ENCODE data around the gene ARID3A. TPM values are rescaled to one million over a fixed set of nuclear protein-coding genes. Genes with fewer than 3 reads are reported as not detected.

ARID3A gene
- total RNA-seq, 1 experiment from 2014 or later, result 5.6 TPM

- H3K9ac ChIP-seq (ENCODE audit: low read length), result no peak overlapping the region
- TF ChIP-seq CTCF (conservative IDR thresholded peaks at IDR 0.05; ENCODE audit: low read depth, low read length), result 0 out of 2 replicates have a peak, but pooled peaks have one; percentile 21
- no peak for TF ChIP-seq EZH2 (IDR thresholded peaks at IDR 0.05; ENCODE audit: low read length, unreplicated experiment)
- no peaks in the 10 kb centered on the region for H3K9me3 ChIP-seq (ENCODE audit: low read length)
- ChIA-PET POLR2A (ENCODE audit: unreplicated experiment) (no interaction called here), CTCF (no interaction called here)
- no peak overlapping the region for H3K27ac ChIP-seq (ENCODE audit: low read length)
- DNase-seq (no peak), ATAC-seq (no peak)
- no peak overlapping the region for H3K4me3 ChIP-seq (ENCODE audit: low read length)
- peaks cover under 1% of the 10 kb centered on the region for H3K79me2 ChIP-seq (ENCODE audit: low read length)
- H3K9me2 ChIP-seq (replicated peaks; ENCODE audit: low read length), result no peaks in the 10 kb centered on the region
- no peaks in the 10 kb centered on the region for H3K4me1 ChIP-seq (ENCODE audit: insufficient read depth, low read length)
- H4K20me1 ChIP-seq (ENCODE audit: low read length), result no peaks in the 10 kb centered on the region
- H3K27me3 ChIP-seq (ENCODE audit: low read length), result no peaks in the 10 kb centered on the region
- no peaks in the 10 kb centered on the region for H3K36me3 ChIP-seq (ENCODE audit: low read depth, low read length)
- BruUV-seq (replicated peaks), result no TSS peak
- H3K4me2 ChIP-seq (ENCODE audit: low read length), result no peak overlapping the region
- H2AFZ ChIP-seq (ENCODE audit: low read length), result no peak overlapping the region
- intact Hi-C loops (cut with micrococcal nuclease), result no loop called here
- peaks cover 3% of the 10 kb centered on the region for H3F3A ChIP-seq (ENCODE audit: low read length, unreplicated experiment)
Measured at GRCh38 chr19:897442-898039, 28.3 kb upstream of the ARID3A start.

GRCh38 chr19:898663-899062, 27.2 kb upstream of the ARID3A start:
- CTCF ChIA-PET, result no interaction called here
- intact Hi-C loops (cut with micrococcal nuclease), result no loop called here
- BruUV-seq (replicated peaks), result no TSS peak
- Histone ChIP-seq H3K4me1 (ENCODE audit: insufficient read depth, low read length) (no peaks in the 10 kb centered on the region), H2AFZ (ENCODE audit: low read length) (no peak overlapping the region), H3K4me3 (ENCODE audit: low read length) (no peak overlapping the region), H3K9me3 (ENCODE audit: low read length) (no peaks in the 10 kb centered on the region), H3K79me2 (ENCODE audit: low read length) (0 out of 2 replicates have a peak, but pooled peaks cover 3% of the 10 kb centered on the region), H3K9ac (ENCODE audit: low read length) (no peak overlapping the region), H3K4me2 (ENCODE audit: low read length) (no peak overlapping the region), H3K9me2 (replicated peaks; ENCODE audit: low read length) (no peaks in the 10 kb centered on the region), H3F3A (ENCODE audit: low read length, unreplicated experiment) (peaks cover 2% of the 10 kb centered on the region), H3K36me3 (ENCODE audit: low read depth, low read length) (no peaks in the 10 kb centered on the region), H3K27me3 (ENCODE audit: low read length) (no peaks in the 10 kb centered on the region), H3K27ac (ENCODE audit: low read length) (no peak overlapping the region), H4K20me1 (ENCODE audit: low read length) (no peaks in the 10 kb centered on the region)
- ATAC-seq (no peak), DNase-seq (no peak)
- no peak for TF ChIP-seq EZH2 (IDR thresholded peaks at IDR 0.05; ENCODE audit: low read length, unreplicated experiment)
- no peak for TF ChIP-seq EZH2phosphoT487 (IDR thresholded peaks at IDR 0.05; ENCODE audit: borderline replicate concordance, low read length)
- TF ChIP-seq CTCF (conservative IDR thresholded peaks at IDR 0.05; ENCODE audit: low read depth, low read length), result no peak
- POLR2A ChIA-PET (ENCODE audit: unreplicated experiment), result no interaction called here

- Histone ChIP-seq H3K4me3 (ENCODE audit: low read length) (no peak overlapping the region), H3K27me3 (ENCODE audit: low read length) (no peaks in the 10 kb centered on the region), H3K9ac (ENCODE audit: low read length) (no peak overlapping the region), H3K4me2 (ENCODE audit: low read length) (no peak overlapping the region), H4K20me1 (ENCODE audit: low read length) (no peaks in the 10 kb centered on the region), H3K9me2 (replicated peaks; ENCODE audit: low read length) (no peaks in the 10 kb centered on the region), H3K79me2 (ENCODE audit: low read length) (peaks cover 9% of the 10 kb centered on the region; the same call in 1 of the 2 replicates), H3K9me3 (ENCODE audit: low read length) (no peaks in the 10 kb centered on the region), H3F3A (ENCODE audit: low read length, unreplicated experiment) (no peaks in the 10 kb centered on the region), H3K27ac (ENCODE audit: low read length) (no peak overlapping the region), H3K4me1 (ENCODE audit: insufficient read depth, low read length) (no peaks in the 10 kb centered on the region), H2AFZ (ENCODE audit: low read length) (no peak overlapping the region), H3K36me3 (ENCODE audit: low read depth, low read length) (no peaks in the 10 kb centered on the region)
- intact Hi-C loops (cut with micrococcal nuclease), result no loop called here
- no peak for DNase-seq
- ChIA-PET CTCF (no interaction called here), POLR2A (ENCODE audit: unreplicated experiment) (no interaction called here)
- TF ChIP-seq EZH2 (IDR thresholded peaks at IDR 0.05; ENCODE audit: low read length, unreplicated experiment) (no peak), EZH2phosphoT487 (IDR thresholded peaks at IDR 0.05; ENCODE audit: borderline replicate concordance, low read length) (no peak), CTCF (conservative IDR thresholded peaks at IDR 0.05; ENCODE audit: low read depth, low read length) (no peak)
- ATAC-seq, result no peak
- no TSS peak for BruUV-seq (replicated peaks)
Measured at GRCh38 chr19:899336-900042, 26.3 kb upstream of the ARID3A start.
